NOMO-1 treated with dmso at 0.1 percent for 144 hours (cell line): ENCODE results near the gene NTM.

ENCODE experiments used
- DNase-seq: peaks from one replicate; lab custom pipeline; 2025; ENCODE audit not compliant: unreplicated experiment; lab: John Stamatoyannopoulos, UW

NTM gene

GRCh38 chr11:131704682-131705081 is 334.3 kb downstream of the NTM start:
- no peak for DNase-seq

DNA sequence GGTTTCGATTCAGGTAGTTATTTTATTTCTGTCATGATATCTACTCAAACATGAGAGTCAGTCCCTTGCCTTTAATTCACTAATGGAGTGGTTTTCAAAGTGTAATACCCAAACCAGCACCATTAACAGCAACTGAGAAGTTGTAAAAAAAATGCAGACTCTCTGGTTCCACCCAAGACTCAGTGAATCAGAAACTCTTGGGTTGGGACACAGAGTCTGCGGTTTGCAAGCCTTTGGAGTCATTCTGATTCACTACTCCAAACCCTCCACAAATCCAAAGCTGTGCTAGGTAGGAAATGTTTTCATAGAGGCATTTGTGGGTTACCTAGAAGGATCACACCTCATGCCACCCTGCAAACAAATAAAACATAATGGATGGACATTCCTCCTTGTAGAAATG is 340.1 kb downstream of the NTM start:
- DNase-seq: no peak

- DNase-seq: no peak
Measured at GRCh38 chr11:131712897-131713296, 342.5 kb downstream of the NTM start.

GRCh38 chr11:131713529-131714134 is 343.2 kb downstream of the NTM start:
- no peak for DNase-seq

DNA sequence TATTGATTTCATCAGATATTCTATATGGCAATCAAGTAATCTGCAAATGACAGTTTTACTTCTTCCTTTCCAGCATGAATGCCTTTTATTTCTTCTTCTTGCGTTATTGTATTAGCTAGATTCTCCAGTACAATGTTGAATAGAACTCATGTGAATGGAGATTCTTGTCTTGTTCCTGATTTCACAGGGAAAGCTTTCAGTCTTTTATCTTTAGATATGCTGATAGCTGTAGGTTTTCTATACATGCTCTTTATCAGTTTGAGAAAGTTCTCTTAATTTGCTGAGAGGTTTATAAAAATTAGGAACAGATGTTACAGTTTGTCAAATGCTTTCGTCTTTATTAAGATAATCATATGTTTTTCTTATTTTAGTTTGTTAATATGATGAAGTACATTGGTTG is 347.2 kb downstream of the NTM start:
- DNase-seq: no peak

GRCh38 chr11:131723088-131723487 is 352.7 kb downstream of the NTM start:
- DNase-seq: no peak

DNA sequence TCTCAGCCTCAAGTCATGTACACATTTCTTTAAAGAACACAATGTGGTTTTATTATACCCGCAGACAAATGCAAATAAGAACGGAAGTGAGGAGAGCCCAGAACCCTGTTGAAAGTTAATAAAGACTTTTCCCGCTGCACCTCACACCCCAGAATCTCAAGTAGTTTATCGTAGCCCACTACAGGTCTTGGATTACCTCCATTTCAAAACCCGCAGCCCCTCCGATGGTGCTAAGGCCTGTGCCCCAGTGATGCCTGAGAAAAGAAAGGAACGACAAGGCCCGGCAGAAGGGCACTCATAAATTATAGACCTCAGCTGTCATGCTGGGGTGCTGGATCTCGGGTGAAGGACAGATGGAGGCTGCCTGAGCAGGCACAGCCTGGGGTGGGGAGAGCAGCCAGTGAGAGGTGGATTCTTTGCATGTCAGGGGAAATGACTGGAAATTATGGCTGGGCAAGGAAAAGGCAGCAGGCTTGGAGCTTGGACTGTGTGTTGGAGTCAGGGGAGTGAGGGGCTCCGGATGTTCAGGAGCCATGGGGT is 354.1 kb downstream of the NTM start:
- no peak for DNase-seq

- DNase-seq: no peak
Measured at GRCh38 chr11:131734871-131735270, 364.5 kb downstream of the NTM start.

GRCh38 chr11:131737357-131737756 is 366.9 kb downstream of the NTM start:
- peak; percentile 41 for DNase-seq

GRCh38 chr11:131739243-131739882 is 368.9 kb downstream of the NTM start:
- DNase-seq: no peak

DNA sequence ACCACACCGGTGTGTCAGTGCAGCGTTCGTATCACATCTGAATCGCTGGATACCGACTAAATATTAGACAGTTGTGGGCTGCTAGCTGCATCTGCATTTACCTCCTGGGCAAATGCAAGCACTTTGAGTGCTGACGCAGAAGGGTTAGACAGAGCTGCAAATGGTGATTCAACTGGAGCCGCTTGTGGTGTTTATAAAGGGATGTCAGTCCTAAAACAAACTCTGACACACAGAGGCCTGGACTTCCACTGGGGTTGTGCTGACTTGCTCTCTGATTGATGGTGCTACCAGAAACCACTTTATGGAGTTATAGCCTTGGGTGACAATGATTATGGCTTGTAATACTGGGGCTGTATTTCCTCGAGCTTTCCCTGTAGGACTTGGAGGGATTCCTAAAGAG is 374.4 kb downstream of the NTM start:
- DNase-seq: no peak

- DNase-seq: no peak
Measured at GRCh38 chr11:131745405-131745804, 375.0 kb downstream of the NTM start.

GRCh38 chr11:131746201-131746600 is 375.8 kb downstream of the NTM start:
- DNase-seq: no peak

- no peak for DNase-seq
Measured at GRCh38 chr11:131748151-131749050, 378.0 kb downstream of the NTM start.

DNA sequence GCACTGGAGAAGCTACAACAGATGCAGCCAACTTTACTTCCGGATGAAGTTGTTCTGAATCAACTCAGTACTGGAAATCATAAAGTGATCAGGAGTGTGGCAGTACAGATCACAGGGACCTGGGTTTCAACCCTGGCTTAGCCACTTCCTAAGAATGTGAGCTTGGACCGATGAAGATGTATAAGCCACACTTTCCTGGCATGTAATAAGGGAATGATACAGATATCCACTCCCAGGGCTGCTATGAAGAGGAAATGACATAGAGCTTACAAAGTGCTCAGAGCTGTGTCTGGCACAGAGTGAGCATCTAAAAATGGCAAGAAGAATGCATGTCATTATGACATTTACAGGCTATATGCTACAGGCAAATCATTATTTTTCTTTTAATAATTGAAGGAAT is 378.7 kb downstream of the NTM start:
- no peak for DNase-seq

DNA sequence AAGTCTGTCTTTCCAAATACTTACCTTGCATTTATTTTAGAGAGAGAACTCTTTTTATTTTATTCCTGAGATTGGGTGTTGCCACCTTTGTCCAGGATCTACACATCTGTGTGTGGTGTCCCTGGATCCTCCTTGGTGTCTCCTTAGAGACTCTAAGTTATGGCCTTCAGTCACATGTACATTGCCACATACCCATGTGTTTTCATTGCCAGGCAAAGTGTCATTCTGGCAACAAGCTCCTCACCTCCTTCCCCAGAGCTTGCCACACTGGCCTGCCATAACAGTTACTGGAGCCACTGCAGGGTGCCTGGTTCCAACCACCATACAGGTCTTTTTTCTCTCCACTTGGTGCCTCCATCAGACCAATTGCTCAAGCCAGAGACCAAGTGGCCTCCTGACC is 379.7 kb downstream of the NTM start:
- no peak for DNase-seq

DNA sequence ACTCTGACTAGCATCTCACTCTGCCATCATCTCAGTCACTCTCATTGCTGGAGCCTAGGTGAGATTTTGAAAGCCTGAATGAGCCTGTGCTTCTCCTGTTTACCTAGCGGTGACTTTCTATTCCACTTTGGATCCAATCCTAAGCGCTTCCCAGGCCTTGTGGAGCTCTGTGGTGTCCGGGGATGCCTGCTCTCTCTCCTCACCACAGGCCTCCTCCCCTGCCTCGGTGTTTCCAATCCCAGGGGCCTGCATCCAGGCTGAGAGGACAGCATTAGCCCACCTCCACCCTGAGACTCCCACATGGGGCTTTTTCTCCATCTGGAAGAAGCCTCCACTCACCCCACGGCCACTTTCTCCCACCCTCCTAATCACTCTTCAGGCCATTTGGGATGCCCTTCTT is 380.3 kb downstream of the NTM start:
- no peak for DNase-seq

GRCh38 chr11:131754671-131755070 is 384.3 kb downstream of the NTM start:
- no peak for DNase-seq

DNA sequence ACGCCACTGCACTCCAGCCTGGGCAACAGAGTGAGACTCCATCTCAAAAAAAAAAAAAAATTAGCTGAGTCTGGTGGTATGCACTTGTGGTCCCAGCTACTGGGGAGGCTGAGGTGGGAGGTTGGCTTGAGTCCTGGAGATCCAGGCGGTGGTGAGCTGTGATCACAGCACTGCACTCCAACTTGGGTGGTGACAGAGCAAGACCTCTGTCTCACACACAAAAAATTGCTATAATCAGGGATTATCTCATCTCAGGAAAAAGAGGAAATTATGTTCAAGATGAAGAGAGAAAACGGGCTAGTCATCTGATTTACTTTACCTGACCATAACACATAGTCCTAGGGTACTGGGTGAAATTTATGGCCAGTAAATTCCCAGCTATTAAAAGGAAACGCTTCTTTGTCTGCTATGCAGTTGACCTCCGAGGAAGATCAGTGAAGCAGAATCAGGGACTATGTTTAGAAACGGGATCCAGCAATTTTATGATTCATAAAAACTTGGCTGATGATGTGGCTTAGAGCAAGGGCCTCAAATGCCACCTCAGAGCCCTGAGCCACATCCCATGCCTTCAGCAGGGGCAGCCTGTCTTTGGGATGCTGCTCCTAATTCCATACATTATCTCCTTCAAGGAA is 386.2 kb downstream of the NTM start:
- no peak for DNase-seq

- DNase-seq: no peak
Measured at GRCh38 chr11:131758726-131759125, 388.3 kb downstream of the NTM start.

DNA sequence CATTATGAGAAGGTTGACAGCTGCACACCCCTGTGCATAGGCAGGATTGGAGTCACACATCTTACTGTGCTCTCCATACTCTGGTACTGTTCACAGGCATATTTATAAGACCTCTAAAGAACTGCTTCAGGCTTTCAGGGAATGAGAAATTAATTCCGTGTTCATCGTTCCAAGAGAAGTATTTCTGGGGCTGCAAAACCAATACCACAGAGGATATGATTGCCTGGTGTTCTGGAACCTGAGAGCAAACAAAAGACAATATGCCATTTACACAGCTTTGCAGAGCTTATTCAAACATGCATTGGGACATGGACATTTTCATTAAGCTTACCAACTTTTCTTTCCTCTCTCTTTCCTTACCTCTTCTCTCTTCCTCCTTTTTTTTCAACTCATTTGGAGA is 388.7 kb downstream of the NTM start:
- DNase-seq: no peak
